ENCODE results near the gene RGL3.
"Not testable (repeated sequence)": the region's sequence is repeated elsewhere in the genome, so short reads cannot be mapped to it uniquely, and the experiment has no call there.

Gene RGL3

DNA sequence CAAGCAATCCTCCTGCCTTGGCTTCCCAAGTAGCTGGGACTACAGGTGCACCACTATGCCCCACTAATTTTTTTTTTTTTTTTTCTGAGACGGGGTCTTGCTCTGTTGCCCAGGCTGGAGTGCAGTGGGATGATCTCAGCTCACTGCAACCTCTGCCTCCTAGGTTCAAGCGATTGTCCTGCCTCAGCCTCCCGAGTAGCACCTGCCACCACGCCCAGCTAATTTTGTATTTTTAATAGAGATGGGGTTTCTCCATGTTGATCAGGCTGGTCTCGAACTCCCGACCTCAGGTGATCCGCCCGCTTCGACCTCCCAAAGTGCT lies 36.1 kb upstream of the RGL3 start:
- H3K36me3 ChIP-seq (replicated peaks); in situ Hi-C loops (cut with MboI; ENCODE audit: low sequenced_read_pairs); DNase-seq (ENCODE audit: low spot score in 2 of 2); H3K4me1 ChIP-seq; H3K4me3 ChIP-seq; H3K27me3 ChIP-seq (ENCODE audit: low read depth); H3K9me3 ChIP-seq: not testable (repeated sequence)

DNA sequence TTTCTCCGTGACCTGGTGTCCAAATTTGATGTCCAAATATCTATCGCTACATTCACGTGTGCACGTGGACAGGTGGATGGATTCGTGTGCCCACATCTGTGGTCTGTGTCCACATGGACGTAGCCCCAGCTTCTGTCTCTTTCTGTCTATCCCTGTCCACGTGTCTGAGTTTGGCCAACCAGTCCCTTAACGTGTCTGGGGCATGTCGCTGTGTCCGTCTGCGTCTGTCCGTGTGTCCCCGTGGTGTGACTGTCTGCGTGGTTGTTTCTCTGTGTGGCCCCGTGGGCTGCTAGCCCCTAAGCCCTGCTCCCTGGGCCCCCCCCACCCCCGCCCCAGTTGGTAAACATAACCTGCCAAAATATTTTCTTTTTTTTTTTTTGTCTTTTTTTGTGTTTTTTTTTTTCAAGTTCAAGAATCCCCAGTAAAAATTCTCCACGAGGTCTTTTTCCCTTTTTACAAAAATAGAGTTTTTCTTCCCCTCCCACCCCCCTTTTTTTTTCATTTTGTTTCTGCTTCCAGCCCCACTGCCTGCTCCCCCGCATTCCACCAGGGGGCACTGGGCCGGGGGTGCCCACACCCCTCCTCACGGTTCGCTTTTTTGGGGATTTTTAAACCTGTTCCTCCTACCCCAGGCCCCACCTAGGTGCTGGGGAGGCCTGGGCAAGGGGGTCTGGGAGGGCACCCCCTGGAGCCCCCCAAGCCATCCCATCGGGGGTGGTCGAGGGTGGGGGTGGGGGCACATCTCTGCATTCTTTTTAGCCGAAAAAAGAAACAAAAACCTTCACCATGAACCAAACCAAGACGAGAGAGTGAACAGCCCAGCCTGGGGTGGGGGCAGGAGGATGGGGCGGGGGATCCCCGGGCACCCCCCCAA lies 34.6 kb upstream of the RGL3 start:
- no peaks in the 10 kb centered on the region for H3K9me3 ChIP-seq
- in situ Hi-C loops (cut with MboI; ENCODE audit: low sequenced_read_pairs), result no loop called here
- no peaks in the 10 kb centered on the region for H3K4me1 ChIP-seq
- DNase-seq (ENCODE audit: low spot score in 2 of 2), result peak in 1 of 2 experiments; percentile 36
- no peak overlapping the region for H3K4me3 ChIP-seq
- peaks cover 4% of the 10 kb centered on the region for H3K36me3 ChIP-seq (replicated peaks)
- no peaks in the 10 kb centered on the region for H3K27me3 ChIP-seq (ENCODE audit: low read depth)

DNA sequence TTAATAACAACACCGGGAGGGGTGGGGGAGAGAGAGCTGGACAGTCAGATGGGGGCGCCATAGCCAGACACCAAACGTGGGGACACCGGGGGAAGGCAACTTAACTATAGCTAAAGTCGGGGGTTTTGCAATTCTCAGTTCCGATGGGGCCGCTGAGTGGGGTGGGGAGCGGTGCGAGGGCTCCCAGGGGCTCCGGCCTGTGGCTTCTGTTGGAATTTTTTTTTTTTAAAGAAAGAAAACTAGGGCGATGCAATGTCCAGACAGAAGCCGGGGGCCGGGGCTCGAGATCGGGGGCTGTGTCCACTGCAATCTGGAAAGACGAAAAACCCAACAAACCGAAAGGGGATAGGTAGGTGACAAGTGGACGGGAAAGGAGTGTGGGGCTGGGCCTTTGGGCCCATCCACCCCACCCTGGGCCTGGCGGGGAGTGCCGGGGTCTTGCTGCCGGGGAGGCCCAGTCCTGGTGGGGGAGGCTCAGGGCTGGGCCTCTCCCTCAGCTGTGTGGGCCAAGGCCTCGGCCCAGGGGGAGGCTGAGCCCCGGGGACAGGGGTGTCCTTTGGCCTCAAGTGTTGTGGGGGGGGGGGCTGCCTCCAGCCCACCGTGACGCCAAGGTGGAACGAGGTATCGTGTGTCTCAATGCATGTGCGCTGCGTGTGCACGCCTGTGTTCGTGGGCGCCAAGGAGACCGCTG lies 33.7 kb upstream of the RGL3 start:
- Histone ChIP-seq H3K4me3 (no peak overlapping the region), H3K4me1 (no peaks in the 10 kb centered on the region), H3K36me3 (replicated peaks) (peaks cover 13% of the 10 kb centered on the region), H3K27me3 (ENCODE audit: low read depth) (no peaks in the 10 kb centered on the region), H3K9me3 (no peaks in the 10 kb centered on the region)
- DNase-seq (ENCODE audit: low spot score in 2 of 2), result no peak
- in situ Hi-C loops (cut with MboI; ENCODE audit: low sequenced_read_pairs), result no loop called here

DNA sequence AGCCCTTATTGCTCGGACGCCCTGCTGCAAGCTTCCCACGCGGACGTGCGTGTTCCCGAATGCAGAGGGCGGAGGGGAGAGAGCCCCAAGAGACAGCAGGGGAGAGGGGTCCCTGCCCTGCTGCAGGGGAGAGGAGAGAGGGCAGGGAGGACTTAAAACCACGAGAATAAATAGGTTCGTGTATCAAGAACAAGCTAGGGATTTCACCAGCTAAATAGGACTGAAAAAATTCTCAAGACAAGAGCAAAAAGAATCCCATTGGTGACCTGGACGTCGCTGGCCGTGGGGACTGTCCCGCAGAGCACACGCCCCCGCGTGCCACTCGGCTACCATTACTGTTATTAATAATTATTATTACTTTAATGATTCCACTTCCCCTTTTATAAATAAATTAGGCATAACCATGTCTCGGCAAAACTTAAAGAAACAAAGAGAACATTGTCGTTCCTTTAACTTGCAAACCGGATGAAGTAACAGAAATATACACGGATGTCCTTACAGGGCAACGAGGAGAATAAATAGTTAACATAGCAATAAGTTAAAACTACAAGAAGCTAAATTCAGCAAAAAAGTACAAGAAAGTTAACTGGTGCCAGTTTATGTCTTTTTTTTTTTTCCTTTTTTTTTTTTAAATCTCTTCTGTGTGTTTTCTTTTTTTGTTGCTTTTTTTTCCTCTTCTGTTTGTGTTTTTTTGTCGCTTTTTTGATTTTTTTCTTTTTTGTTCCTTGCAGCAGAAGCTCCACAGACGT lies 32.9 kb upstream of the RGL3 start:
- H3K4me1 ChIP-seq, result no peaks in the 10 kb centered on the region
- no peak overlapping the region for H3K4me3 ChIP-seq
- H3K9me3 ChIP-seq, result no peaks in the 10 kb centered on the region
- no peaks in the 10 kb centered on the region for H3K27me3 ChIP-seq (ENCODE audit: low read depth)
- DNase-seq (ENCODE audit: low spot score in 2 of 2), result no peak
- H3K36me3 ChIP-seq (replicated peaks), result peaks cover 20% of the 10 kb centered on the region
- in situ Hi-C loops (cut with MboI; ENCODE audit: low sequenced_read_pairs), result no loop called here

DNA sequence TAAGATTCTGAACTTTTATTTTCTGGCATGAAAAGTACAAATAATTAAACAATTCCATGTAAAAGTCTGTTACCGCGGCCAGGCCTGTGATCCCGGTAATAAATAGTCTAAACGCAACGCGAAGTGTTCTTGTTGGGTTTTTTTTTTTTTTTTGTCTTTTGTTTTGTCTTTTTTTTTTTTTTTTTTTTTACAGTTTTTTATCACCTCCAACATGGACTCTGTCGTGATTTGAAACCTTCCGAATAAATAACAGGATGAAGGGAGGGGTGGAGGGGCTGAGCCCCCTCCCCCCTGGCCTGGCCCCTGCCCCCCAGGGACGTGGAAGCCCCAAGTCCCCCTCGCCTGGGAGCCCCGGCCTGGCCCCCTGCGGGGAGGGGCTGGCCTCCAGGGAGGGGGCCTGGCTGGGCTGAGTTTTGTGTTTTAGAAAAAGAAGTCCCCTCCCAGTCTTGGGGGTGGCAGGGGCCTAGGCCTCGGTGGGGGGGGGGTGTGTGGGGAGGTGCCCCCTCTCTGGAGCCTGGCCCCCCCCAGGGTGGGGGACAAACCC lies 32.3 kb upstream of the RGL3 start:
- no peak for DNase-seq (ENCODE audit: low spot score in 2 of 2)
- in situ Hi-C loops (cut with MboI; ENCODE audit: low sequenced_read_pairs), result no loop called here
- H3K4me3 ChIP-seq, result no peak overlapping the region
- H3K9me3 ChIP-seq, result no peaks in the 10 kb centered on the region
- H3K27me3 ChIP-seq (ENCODE audit: low read depth), result no peaks in the 10 kb centered on the region
- H3K36me3 ChIP-seq (replicated peaks), result peaks cover 24% of the 10 kb centered on the region
- H3K4me1 ChIP-seq, result no peaks in the 10 kb centered on the region

DNA sequence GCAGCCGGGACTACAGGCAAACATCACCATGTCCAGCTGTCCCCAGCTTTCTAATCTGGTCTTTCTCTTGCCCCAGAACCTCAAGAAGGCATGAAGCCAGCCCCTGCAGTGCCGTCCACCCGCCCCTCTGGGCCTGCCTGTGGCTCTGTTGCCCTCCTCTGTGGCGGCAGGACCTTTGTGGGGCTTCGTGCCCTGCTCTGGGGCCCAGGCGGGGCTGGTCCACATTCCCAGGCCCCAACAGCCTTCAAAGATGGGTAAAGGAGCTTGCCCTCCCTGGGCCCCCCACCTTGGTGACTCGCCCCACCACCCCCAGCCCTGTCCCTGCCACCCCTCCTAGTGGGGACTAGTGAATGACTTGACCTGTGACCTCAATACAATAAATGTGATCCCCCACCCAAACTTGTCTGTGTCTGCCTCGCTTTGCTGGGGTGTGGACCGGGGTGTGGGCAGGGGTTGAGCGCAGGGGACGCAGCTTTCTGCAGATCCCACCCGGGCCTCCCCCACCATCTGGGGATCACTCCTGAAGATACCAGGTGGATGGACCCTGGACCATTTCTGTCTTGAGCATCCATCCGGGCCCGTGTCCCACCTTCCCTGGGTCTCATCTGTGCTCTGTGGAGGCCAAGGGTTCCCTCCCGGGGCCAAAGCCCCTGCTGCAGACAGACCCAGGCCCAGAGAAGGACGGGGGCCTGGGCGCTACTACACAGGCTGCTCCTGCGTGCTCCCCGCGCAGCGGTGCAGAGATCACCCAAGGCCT lies 31.6 kb upstream of the RGL3 start:
- no peaks in the 10 kb centered on the region for H3K4me1 ChIP-seq
- H3K9me3 ChIP-seq, result no peaks in the 10 kb centered on the region
- H3K36me3 ChIP-seq (replicated peaks), result peaks cover 24% of the 10 kb centered on the region
- H3K27me3 ChIP-seq (ENCODE audit: low read depth), result no peaks in the 10 kb centered on the region
- in situ Hi-C loops (cut with MboI; ENCODE audit: low sequenced_read_pairs), result no loop called here
- no peak overlapping the region for H3K4me3 ChIP-seq
- no peak for DNase-seq (ENCODE audit: low spot score in 2 of 2)

DNA sequence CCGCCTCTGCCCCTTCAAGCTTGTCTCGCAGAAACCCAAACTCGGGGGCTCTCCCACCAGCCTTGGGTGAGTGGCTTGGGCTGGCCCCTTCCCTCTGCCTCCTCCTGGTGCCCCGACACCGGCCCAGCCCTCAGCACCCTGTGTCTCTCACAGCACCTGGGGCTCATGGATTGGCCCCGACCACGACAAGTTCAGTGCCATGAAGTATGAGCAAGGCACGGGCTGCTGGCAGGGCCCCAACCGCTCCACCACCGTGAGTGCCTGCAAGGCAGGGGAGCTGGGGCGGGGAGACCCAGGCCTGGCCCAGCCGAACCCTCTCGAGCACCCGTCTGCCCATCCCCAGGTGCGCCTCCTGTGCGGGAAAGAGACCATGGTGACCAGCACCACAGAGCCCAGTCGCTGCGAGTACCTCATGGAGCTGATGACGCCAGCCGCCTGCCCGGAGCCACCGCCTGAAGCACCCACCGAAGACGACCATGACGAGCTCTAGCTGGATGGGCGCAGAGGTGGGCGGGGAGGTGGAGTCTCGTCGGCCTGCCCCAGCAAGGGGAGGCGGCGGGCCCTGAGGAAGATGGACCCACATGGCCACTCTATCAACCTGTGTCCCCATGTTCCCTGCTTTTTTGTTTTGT lies 29.9 kb upstream of the RGL3 start:
- in situ Hi-C loops (cut with MboI; ENCODE audit: low sequenced_read_pairs), result no loop called here
- no peak for DNase-seq (ENCODE audit: low spot score in 2 of 2)
- Histone ChIP-seq H3K36me3 (replicated peaks) (peaks cover 40% of the 10 kb centered on the region), H3K4me1 (no peaks in the 10 kb centered on the region), H3K27me3 (ENCODE audit: low read depth) (no peaks in the 10 kb centered on the region), H3K9me3 (no peaks in the 10 kb centered on the region), H3K4me3 (no peak overlapping the region)

DNA sequence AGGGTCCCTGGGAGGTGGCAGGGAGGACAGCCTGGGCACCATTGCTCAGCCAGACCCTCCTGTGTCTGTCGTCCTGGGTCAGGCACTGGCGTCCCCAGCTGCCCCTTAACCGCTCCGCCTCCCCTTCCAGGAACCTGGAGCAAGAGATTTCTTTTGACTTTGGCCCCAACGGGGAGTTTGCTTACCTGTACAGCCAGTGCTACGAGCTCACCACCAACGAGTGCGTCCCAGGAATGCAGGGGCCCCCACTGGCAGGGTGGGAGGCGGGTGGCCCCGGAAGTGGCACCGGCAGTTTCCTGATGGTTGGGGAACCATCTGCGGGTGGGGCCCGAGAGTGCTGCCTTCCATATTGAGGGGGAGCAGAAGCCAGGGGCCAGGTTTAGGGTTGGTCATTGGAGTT lies 29.3 kb upstream of the RGL3 start:
- Histone ChIP-seq H3K4me3 (no peak overlapping the region), H3K36me3 (replicated peaks) (peaks cover 46% of the 10 kb centered on the region), H3K27me3 (ENCODE audit: low read depth) (no peaks in the 10 kb centered on the region), H3K4me1 (no peaks in the 10 kb centered on the region), H3K9me3 (no peaks in the 10 kb centered on the region)
- in situ Hi-C loops (cut with MboI; ENCODE audit: low sequenced_read_pairs), result no loop called here
- no peak for DNase-seq (ENCODE audit: low spot score in 2 of 2)

DNA sequence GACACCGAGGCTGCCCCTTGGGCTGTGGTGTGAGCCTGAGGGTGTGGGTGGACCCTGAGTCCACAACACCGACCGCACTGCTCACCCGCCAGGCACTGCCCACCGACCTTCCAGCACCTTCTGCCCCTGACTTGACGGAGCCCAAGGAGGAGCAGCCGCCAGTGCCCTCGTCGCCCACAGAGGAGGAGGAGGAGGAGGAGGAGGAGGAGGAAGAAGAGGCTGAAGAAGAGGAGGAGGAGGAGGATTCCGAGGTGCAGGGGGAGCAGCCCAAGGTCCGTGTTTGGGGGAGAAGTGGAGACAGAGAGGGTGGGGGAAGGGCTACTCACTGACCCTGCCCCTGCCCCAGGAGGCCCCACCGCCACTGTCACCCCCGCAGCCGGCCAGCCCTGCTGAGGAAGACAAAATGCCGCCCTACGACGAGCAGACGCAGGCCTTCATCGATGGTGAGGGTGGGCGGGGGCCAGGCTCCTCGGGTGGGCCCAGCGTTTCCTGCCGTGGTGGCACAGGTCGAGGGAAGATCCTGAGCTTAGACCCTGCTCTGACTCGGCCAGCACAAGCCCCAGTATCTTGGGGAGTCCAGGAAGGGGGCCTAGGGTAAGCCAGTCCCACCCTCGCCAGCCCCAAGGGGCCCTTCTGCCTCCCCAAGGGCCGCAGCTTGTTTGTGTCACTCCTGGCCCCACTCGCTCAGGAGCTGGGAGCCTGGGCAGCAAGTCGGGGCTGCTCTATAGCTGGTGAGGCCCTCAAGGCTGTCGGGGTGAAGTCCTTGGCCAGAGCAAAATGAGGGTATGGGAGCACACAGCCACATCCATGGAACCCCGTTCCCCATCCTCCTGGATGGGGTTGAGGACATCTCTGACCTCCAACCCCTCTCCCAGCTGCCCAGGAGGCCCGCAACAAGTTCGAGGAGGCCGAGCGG lies 28.5 kb upstream of the RGL3 start:
- peaks cover 54% of the 10 kb centered on the region for H3K36me3 ChIP-seq (replicated peaks)
- in situ Hi-C loops (cut with MboI; ENCODE audit: low sequenced_read_pairs), result no loop called here
- no peaks in the 10 kb centered on the region for H3K9me3 ChIP-seq

DNA sequence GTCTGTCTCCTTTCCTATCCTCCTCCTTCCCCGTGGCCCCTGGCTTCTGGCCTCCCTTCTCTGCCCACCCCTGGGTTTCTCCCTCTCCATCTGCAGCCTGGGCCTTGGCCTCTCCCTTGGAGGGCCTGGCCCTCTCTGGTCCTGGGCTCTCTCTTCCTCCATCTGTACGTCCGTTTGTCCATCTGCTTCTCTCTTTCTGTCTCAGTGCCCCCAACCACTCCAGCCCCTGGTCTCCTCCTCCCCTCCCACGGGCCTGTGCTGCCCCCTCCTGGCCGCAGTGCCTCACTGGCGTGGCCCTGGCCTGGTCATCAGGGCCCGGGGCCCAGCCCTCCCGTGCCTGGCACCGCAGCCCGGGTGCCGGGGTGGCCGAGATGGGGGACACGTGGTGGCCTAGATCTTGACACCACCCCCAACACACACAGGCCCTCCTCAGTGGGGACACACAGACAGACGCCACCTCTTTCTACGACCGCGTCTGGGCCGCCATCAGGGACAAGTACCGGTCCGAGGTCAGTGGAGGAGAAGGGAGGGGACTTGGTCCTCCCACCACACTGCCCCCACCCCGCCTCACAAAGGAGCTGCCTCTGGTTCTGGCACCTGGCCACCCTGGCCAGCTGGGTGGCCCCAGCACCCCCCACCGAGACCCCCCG lies 27.7 kb upstream of the RGL3 start:
- no peaks in the 10 kb centered on the region for H3K4me1 ChIP-seq
- no peak overlapping the region for H3K4me3 ChIP-seq
- DNase-seq (ENCODE audit: low spot score in 2 of 2), result peak in 1 of 2 experiments; percentile 82
- no peaks in the 10 kb centered on the region for H3K9me3 ChIP-seq
- in situ Hi-C loops (cut with MboI; ENCODE audit: low sequenced_read_pairs), result no loop called here
- H3K36me3 ChIP-seq (replicated peaks), result peaks cover 63% of the 10 kb centered on the region
- no peaks in the 10 kb centered on the region for H3K27me3 ChIP-seq (ENCODE audit: low read depth)

More for the DNA sequence above, 28.5 kb upstream of the RGL3 start:
- DNase-seq (ENCODE audit: low spot score in 2 of 2), result no peak
- Histone ChIP-seq H3K4me3 (no peak overlapping the region), H3K27me3 (ENCODE audit: low read depth) (no peaks in the 10 kb centered on the region), H3K4me1 (no peaks in the 10 kb centered on the region)

DNA sequence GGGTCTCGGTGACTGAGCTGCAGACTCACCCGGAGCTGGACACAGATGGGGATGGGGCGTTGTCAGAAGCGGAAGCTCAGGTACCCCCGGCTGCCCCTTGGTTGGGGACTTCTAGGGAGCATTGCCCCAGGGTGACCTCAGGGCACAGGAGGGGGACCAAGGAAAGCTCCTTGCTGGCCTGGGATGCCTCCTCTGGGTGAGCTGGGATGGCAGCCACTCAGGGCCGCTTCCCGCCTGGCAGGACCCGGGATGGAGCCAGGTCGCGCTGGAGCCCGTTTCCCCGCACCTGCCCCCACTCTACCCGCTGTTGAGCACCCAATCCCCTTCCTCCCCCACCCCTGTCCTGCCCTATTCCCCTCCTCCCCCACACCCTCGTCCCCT lies 27.1 kb upstream of the RGL3 start:
- Histone ChIP-seq H3K4me1 (no peaks in the 10 kb centered on the region), H3K36me3 (replicated peaks) (peaks cover 68% of the 10 kb centered on the region), H3K9me3 (no peaks in the 10 kb centered on the region), H3K4me3 (no peak overlapping the region), H3K27me3 (ENCODE audit: low read depth) (no peaks in the 10 kb centered on the region)
- DNase-seq (ENCODE audit: low spot score in 2 of 2), result no peak
- in situ Hi-C loops (cut with MboI; ENCODE audit: low sequenced_read_pairs), result no loop called here

DNA sequence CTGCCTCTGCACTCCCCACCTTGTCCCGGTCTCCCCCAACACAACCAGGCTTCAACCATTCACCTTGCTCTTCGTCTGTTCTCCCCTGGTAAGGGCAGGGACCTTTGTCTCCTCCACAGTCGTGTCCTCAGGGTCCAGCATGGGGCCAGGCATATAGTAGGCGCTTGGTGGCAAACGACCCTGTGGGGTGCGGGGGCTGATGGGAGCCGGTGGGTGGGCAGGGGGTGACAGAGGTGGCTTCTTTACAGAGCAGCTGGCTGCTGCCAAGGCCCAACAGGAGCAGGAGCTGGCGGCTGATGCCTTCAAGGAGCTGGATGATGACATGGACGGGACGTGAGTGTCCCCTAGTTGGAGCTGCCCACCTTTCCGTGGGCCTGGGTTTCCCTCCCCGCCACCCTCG lies 26.0 kb upstream of the RGL3 start:
- peaks cover 77% of the 10 kb centered on the region for H3K36me3 ChIP-seq (replicated peaks)
- in situ Hi-C loops (cut with MboI; ENCODE audit: low sequenced_read_pairs), result no loop called here
- H3K27me3 ChIP-seq (ENCODE audit: low read depth), result no peaks in the 10 kb centered on the region

More for the DNA sequence above, 26.0 kb upstream of the RGL3 start:
- no peak for DNase-seq (ENCODE audit: low spot score in 2 of 2)
- H3K4me1 ChIP-seq, result no peaks in the 10 kb centered on the region
- no peaks in the 10 kb centered on the region for H3K9me3 ChIP-seq
- no peak overlapping the region for H3K4me3 ChIP-seq

All from HAP-1 (cell line).